Activated T-cell treated with anti-CD3 and anti-CD28 coated beads, Interleukin-2, amount 50 U/mL, for 24 hours (primary cell): ENCODE results near the gene HOXB5.

Experiments used
- DNase-seq: peaks from one replicate; pipeline ENCODE4 v3.0.0-alpha.2; 2020
- H3K27ac Mint-ChIP-seq: 2 replicates; pipeline ENCODE4 v1.8.0; 2020; ENCODE audit warnings: mild to moderate bottlenecking, mixed read lengths
- H3K27me3 Mint-ChIP-seq: 2 replicates; pipeline ENCODE4 v1.8.0; 2020; ENCODE audit warnings: mixed read lengths
- H3K36me3 Mint-ChIP-seq: 2 replicates; pipeline ENCODE4 v1.8.0; 2020; ENCODE audit warnings: low read depth, mixed read lengths
- H3K4me1 Mint-ChIP-seq: 2 replicates; pipeline ENCODE4 v1.8.0; 2020; ENCODE audit warnings: low read depth, mixed read lengths
- H3K4me3 Mint-ChIP-seq: 2 replicates; pipeline ENCODE4 v1.8.0; 2020; ENCODE audit warnings: mild to moderate bottlenecking, moderate library complexity, mixed read lengths
- H3K9me3 Mint-ChIP-seq: 2 replicates; pipeline ENCODE4 v1.8.0; 2020; ENCODE audit warnings: mixed read lengths

The HOXB5 gene

GRCh38 chr17:48615047-48615962 lies 21.7 kb upstream of the HOXB5 start, which contains the start of gene HOXB8:
TSS of gene HOXB8 (minus strand) at chr17:48615292. CDS start at chr17:48614704, 588 bp downstream.
- peak within 1 kb of the TSS; percentile 42 for H3K27ac Mint-ChIP-seq
- H3K9me3 Mint-ChIP-seq, result no peaks in the 10 kb centered on the region
- no peaks in the 10 kb centered on the region for H3K36me3 Mint-ChIP-seq
- DNase-seq, result no peak
- peak within 1 kb of the TSS; percentile 60 for H3K4me3 Mint-ChIP-seq
- H3K4me1 Mint-ChIP-seq, result peaks cover 62% of the 10 kb centered on the region
- H3K27me3 Mint-ChIP-seq, result peaks cover 93% of the 10 kb centered on the region

DNA sequence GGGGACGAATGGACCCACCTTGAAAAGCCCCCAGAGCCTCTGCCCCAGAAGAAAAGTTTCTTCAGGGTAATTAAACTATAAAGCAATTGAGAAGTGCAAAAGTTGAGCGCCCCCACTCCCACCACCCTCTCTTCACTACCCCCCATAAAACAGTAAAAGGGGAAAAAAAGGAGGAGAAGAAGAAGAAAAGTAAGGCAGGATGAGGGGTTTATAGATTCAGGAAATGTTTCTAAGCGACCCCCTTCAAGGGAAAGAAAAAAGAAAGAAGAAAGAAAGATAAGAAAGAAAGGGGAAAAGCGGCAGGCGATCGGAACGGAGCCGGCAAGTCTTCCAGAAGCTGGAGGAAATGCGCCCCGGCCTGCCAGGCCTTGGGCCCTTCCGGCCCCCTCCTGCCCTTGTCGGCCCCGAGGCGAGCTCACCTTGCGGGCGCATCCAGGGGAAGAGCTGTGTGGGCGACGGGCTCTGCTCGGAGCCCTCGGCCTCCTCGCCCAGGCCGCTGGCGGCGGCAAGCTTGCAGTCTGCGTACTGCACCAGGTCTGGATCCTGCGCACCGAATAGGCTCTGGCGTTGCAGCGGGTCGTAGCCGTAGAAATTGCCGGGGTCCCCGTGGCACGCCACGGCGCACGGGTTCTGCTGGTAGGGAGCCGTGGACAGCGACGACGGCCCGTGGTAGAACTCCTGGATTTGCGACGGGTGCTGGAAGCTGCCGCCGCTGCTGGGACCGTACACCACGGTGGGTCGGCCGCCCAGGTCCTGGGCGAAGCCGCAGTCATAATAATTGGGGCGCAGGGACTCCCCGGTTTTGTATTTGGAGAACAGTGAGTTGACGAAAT lies 20.5 kb upstream of the HOXB5 start:
- Mint-ChIP-seq H3K27me3 (peaks cover 92% of the 10 kb centered on the region), H3K27ac (peak overlapping the region; percentile 15), H3K4me1 (peaks cover 58% of the 10 kb centered on the region), H3K9me3 (no peaks in the 10 kb centered on the region), H3K4me3 (peak overlapping the region; percentile 60), H3K36me3 (no peaks in the 10 kb centered on the region)
- peak; percentile 65 for DNase-seq

DNA sequence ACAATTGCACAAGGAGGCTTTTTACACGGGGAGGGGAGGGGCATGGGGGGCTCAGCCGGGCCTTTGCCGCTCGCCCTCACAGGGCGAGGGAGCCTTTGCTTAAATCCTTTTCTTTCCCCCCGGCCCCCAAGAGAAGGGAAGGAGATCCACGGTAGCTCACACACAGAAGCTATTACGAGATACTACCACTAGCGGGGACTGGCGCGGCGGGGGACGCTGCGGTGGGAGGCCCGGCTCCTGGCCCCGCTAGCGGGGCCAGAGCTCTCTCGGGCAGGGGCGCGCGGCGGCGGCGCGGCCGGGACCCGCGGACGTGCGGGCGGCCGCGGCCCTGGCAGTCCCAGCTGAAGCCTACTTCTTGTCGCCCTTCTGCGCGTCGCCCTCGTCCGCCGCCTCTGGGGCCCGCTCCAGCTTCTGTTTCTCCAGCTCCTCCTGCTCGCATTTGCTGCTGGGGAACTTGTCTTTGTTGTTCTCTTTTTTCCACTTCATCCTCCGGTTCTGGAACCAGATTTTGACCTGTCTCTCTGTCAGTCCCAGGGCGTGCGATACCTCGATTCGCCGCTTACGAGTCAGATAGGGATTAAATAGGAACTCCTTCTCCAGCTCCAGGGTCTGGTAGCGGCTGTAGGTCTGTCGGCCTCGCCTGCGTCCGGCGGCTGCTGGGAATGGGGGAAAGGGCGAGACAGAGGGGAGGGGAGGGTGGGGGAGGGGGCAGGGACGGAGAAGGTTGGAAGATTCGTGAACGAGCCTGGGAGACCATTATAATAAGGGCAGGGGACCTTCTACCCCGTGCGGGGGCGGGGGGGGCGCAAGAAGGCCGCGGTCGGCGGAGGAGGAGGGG lies 19.5 kb upstream of the HOXB5 start:
- Mint-ChIP-seq H3K4me3 (peak overlapping the region; percentile 76), H3K27ac (peak overlapping the region; percentile 76), H3K27me3 (peaks cover 90% of the 10 kb centered on the region), H3K4me1 (peaks cover 50% of the 10 kb centered on the region), H3K36me3 (no peaks in the 10 kb centered on the region), H3K9me3 (no peaks in the 10 kb centered on the region)
- DNase-seq, result peak; percentile 70

GRCh38 chr17:48612456-48612853 lies 18.9 kb upstream of the HOXB5 start:
- Mint-ChIP-seq H3K9me3 (no peaks in the 10 kb centered on the region), H3K36me3 (no peaks in the 10 kb centered on the region), H3K27me3 (peaks cover 89% of the 10 kb centered on the region), H3K4me3 (peak overlapping the region; percentile 70), H3K4me1 (peaks cover 46% of the 10 kb centered on the region), H3K27ac (peak overlapping the region; percentile 17)
- no peak for DNase-seq

DNA sequence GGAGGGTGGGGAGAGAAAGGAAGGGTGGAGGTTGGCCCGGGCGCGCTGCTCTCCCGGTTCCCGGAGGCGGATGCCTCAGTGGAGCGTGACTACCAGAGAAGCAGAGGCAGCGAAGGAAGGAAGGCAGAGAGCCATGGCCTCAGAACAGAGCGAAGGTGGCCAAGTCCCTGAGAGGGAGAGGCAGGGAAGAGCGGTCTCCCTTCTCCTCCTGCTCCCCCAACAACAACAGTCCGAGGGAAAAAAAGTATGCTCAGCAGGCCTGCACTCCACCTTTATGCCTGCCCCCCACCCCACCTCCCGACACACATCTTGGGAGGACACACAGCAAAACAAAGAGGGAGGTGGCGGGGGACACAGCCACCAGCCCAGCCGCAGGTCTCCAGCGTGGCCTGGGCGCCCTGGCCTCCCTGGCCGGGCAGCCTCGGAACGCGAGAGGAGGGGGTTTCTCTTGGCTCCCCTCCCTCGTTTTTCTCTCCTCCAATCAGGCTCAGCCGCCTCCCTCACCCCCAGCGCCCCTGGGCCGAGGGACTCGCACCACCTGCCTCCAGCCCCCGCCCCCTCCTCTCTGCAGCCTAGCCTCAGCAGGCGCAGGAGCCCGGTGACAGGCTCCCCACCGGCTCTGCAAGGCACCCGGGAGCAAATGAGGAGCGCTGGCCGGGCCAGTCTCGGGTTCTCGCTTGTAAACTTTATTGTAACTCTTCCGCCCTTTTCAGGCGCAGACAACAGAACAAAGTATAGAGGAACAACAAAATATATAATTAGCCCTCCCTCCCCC lies 18.3 kb upstream of the HOXB5 start:
- Mint-ChIP-seq H3K4me1 (peaks cover 44% of the 10 kb centered on the region), H3K27ac (peak overlapping the region; percentile 67), H3K36me3 (no peaks in the 10 kb centered on the region), H3K4me3 (peak overlapping the region; percentile 83), H3K9me3 (no peaks in the 10 kb centered on the region), H3K27me3 (peaks cover 89% of the 10 kb centered on the region)
- no peak for DNase-seq

GRCh38 chr17:48611213-48611612 lies 17.6 kb upstream of the HOXB5 start:
- H3K9me3 Mint-ChIP-seq, result no peaks in the 10 kb centered on the region
- DNase-seq, result no peak
- peak overlapping the region; percentile 71 for H3K27ac Mint-ChIP-seq
- peaks cover 44% of the 10 kb centered on the region for H3K4me1 Mint-ChIP-seq
- H3K27me3 Mint-ChIP-seq, result peaks cover 89% of the 10 kb centered on the region
- H3K4me3 Mint-ChIP-seq, result peak overlapping the region; percentile 83
- H3K36me3 Mint-ChIP-seq, result no peaks in the 10 kb centered on the region

- Mint-ChIP-seq H3K27me3 (peaks cover 89% of the 10 kb centered on the region), H3K4me3 (peak within 1 kb of the TSS; percentile 83), H3K9me3 (no peaks in the 10 kb centered on the region), H3K27ac (peak within 1 kb of the TSS; percentile 71), H3K36me3 (no peaks in the 10 kb centered on the region), H3K4me1 (peaks cover 38% of the 10 kb centered on the region)
- DNase-seq, result peak; percentile 77
Observed at GRCh38 chr17:48610282-48611211, 17.0 kb upstream of the HOXB5 start, which contains the start of gene HOXB7. TSS of gene HOXB7 (minus strand) at chr17:48611017. CDS start at chr17:48610918, 99 bp downstream.

- H3K36me3 Mint-ChIP-seq, result no peaks in the 10 kb centered on the region
- peak overlapping the region; percentile 83 for H3K4me3 Mint-ChIP-seq
- H3K27ac Mint-ChIP-seq, result no peak overlapping the region
- H3K4me1 Mint-ChIP-seq, result peaks cover 31% of the 10 kb centered on the region
- peaks cover 87% of the 10 kb centered on the region for H3K27me3 Mint-ChIP-seq
- DNase-seq, result no peak
- no peaks in the 10 kb centered on the region for H3K9me3 Mint-ChIP-seq
Observed at GRCh38 chr17:48609759-48610281, 16.2 kb upstream of the HOXB5 start.

DNA sequence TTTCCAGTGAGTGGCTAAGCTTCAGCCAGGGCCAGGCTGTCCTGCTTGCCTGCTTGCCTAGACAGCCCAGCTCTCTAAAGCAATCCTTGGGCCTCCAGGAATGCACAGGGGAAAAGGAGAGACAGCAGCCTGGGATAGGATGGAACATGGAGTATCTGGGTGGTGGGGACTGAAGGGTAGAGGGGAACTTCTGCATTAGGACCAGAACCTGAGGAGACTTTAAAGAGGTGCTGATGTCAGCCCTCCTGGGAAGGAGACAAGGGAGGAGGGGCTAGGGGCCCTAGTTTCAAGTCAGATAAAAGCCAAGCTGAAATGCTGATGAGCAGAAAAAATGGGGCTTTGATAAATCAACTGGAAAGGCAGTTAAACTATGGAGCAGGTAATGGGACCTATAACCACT lies 15.5 kb upstream of the HOXB5 start:
- H3K4me3 Mint-ChIP-seq, result no peak overlapping the region

GRCh38 chr17:48608494-48608834 lies 14.9 kb upstream of the HOXB5 start:
- H3K4me1 Mint-ChIP-seq, result peaks cover 24% of the 10 kb centered on the region
- no peak for DNase-seq
- peaks cover 87% of the 10 kb centered on the region for H3K27me3 Mint-ChIP-seq
- no peaks in the 10 kb centered on the region for H3K9me3 Mint-ChIP-seq
- no peak overlapping the region for H3K4me3 Mint-ChIP-seq
- no peak overlapping the region for H3K27ac Mint-ChIP-seq
- H3K36me3 Mint-ChIP-seq, result no peaks in the 10 kb centered on the region

More for the DNA sequence above, 15.5 kb upstream of the HOXB5 start:
- Mint-ChIP-seq H3K4me1 (peaks cover 28% of the 10 kb centered on the region), H3K36me3 (no peaks in the 10 kb centered on the region), H3K9me3 (no peaks in the 10 kb centered on the region), H3K27me3 (peaks cover 87% of the 10 kb centered on the region), H3K27ac (no peak overlapping the region)
- no peak for DNase-seq

- Mint-ChIP-seq H3K36me3 (no peaks in the 10 kb centered on the region), H3K27me3 (peaks cover 89% of the 10 kb centered on the region), H3K27ac (no peak overlapping the region), H3K9me3 (no peaks in the 10 kb centered on the region), H3K4me3 (no peak overlapping the region), H3K4me1 (peaks cover 19% of the 10 kb centered on the region)
- DNase-seq, result no peak
Observed at GRCh38 chr17:48606892-48607614, 13.5 kb upstream of the HOXB5 start.
